Psoas muscle (tissue), 8 donors: ENCODE measurements around the gene NEDD9. TPM values are rescaled to one million over a fixed set of nuclear protein-coding genes. Genes with fewer than 3 reads are reported as not detected.
A peak's percentile ranks its signal among the peaks of the same experiment; 100 is the strongest.

ENCODE experiments used
- ATAC-seq, 4 donors: fragments of 200-7000 bp; cut with Tn5 transposase; one replicate each; pipeline ENCODE4 v1.9.1; 2020; ENCODE audit warnings: moderate library complexity in 3 of 4, mild to moderate bottlenecking in 2 of 4
- DNase-seq, 2 donors: peaks; one replicate each; pipeline ENCODE4 v3.0.0-alpha.2; 2020
- H3K27ac ChIP-seq: fragments of 200-600 bp; one replicate; pipeline ENCODE4 v1.8.0; 2022
- H3K27me3 ChIP-seq, 3 donors: fragments of 200-600 bp in 1 of 3; one replicate each; pipeline versions ENCODE4 v1.6.1 to v1.8.0; 2013 to 2022; ENCODE audit warnings: low read length in 2 of 3, mild to moderate bottlenecking in 2 of 3, moderate library complexity in 1 of 3; ENCODE audit not compliant: insufficient read depth in 3 of 3
- H3K36me3 ChIP-seq, 2 donors: fragments of 200-600 bp in 1 of 2; one replicate each; pipeline versions ENCODE4 v1.6.1 to v1.8.0; 2013 to 2022; ENCODE audit warnings: low read depth in 1 of 2, mild to moderate bottlenecking in 1 of 2, moderate library complexity in 1 of 2; ENCODE audit not compliant: insufficient read depth in 1 of 2
- H3K4me1 ChIP-seq: fragments of 200-600 bp; one replicate; pipeline ENCODE4 v1.8.0; 2022
- H3K4me3 ChIP-seq: fragments of 200-600 bp; one replicate; pipeline ENCODE4 v1.8.0; 2022; ENCODE audit warnings: mild to moderate bottlenecking
- H3K9me3 ChIP-seq: fragments of 200-600 bp; one replicate; pipeline ENCODE4 v1.8.0; 2022
- CTCF ChIP-seq: fragments of 200-600 bp; IDR thresholded peaks from one replicate; pipeline ENCODE4 v1.8.0; 2022; ENCODE audit warnings: antibody characterized with exemption
- WGBS, 3 donors: extraction: QIAGEN DNeasy Blood & Tissue Kit; methylation state at CpG; one replicate each; pipeline versions ENCODE4 v1.1.6 to v1.1.7; 2013; 5-methylcytosine and 5-hydroxymethylcytosine counted together
- intact Hi-C, 2 donors: fragments of 100-400 bp; cut with DNase I; formaldehyde crosslinking; loops; one replicate each; pipeline versions ENCODE4 v1.11.0 to v1.14.2; 2022
- polyA plus RNA-seq, 3 donors: library from polyadenylated mRNA; stranded (reverse); fragments of 200-250 nt; gene quantifications; one replicate each; pipeline ENCODE4 v1.2.3, GENCODE V29; 2013
- total RNA-seq, 4 donors: library from RNA; stranded (reverse); fragmentation: NEBNext Ultra II Directional in 2 of 4; extraction: Animal tissue kit (Norgen Biotek cat#: 25700) in 2 of 4; gene quantifications; one replicate each; pipeline versions ENCODE4 v1.2.1 to v1.2.4, GENCODE V29; 2021 to 2023
- donor health status: healthy with polysubstance abuse.
- donor health status: DM: no; HTN: no; CAD: no; lungs with moderate emphysema.
- donor health status: Bipolar disorder and iron deficiency.
- donor health status: healthy.
- donor health status: DM: yes; HTN: yes; CAD: no.
- donor health status: DM: no; HTN: no; CAD: no.
- donor health status: DM: no; HTN: no; CAD: no.
- donor health status: DM: yes; HTN: yes; CAD: no.

Gene NEDD9
- total and polyA plus RNA-seq, 7 donors: 9.0 to 15.7 (median 11.2) TPM

- no peak for TF ChIP-seq CTCF
- DNase-seq: no peak
- intact Hi-C loops: no loop called here
- H3K4me3 ChIP-seq: no peak overlapping the region
- H3K9me3 ChIP-seq: no peaks in the 10 kb centered on the region
- no peak for ATAC-seq
- H3K36me3 ChIP-seq: no peaks in the 10 kb centered on the region
- H3K27ac ChIP-seq: no peak overlapping the region
- H3K27me3 ChIP-seq: no peaks in the 10 kb centered on the region
- 74 to 88% (median 81%) methylated on average over 2 of the region's 2 CpGs for WGBS, 3 donors
- peaks cover 9% of the 10 kb centered on the region for H3K4me1 ChIP-seq
These were observed 26.1 kb upstream of the NEDD9 start for GRCh38 chr6:11258260-11259237.

- 96 to 98% (median 97%) methylated on average over 5 of the region's 5 CpGs for WGBS, 3 donors
- Histone ChIP-seq H3K27me3 (no peaks in the 10 kb centered on the region), H3K36me3 (no peaks in the 10 kb centered on the region), H3K4me3 (no peak overlapping the region), H3K4me1 (no peaks in the 10 kb centered on the region), H3K27ac (no peak overlapping the region), H3K9me3 (no peaks in the 10 kb centered on the region)
- ATAC-seq: no peak
- intact Hi-C loops: no loop called here
- no peak for DNase-seq
- TF ChIP-seq CTCF: no peak
These were observed 23.1 kb upstream of the NEDD9 start for GRCh38 chr6:11255610-11256009.

GRCh38 chr6:11253594-11253993 is 21.1 kb upstream of the NEDD9 start:
- Histone ChIP-seq H3K4me1 (no peaks in the 10 kb centered on the region), H3K9me3 (no peaks in the 10 kb centered on the region), H3K27me3 (no peaks in the 10 kb centered on the region), H3K4me3 (no peak overlapping the region), H3K27ac (no peak overlapping the region), H3K36me3 (no peaks in the 10 kb centered on the region)
- no peak for TF ChIP-seq CTCF
- no peak for ATAC-seq
- DNase-seq: no peak
- 92 to 100% (median 93%) methylated on average over 1 of the region's 1 CpG for WGBS, 3 donors
- intact Hi-C loops: no loop called here

- peak in 1 of 2 donors; percentile 33 for DNase-seq
- intact Hi-C loops: no loop called here
- no peaks in the 10 kb centered on the region for H3K9me3 ChIP-seq
- no peak overlapping the region for H3K4me3 ChIP-seq
- no peaks in the 10 kb centered on the region for H3K4me1 ChIP-seq
- no peak for TF ChIP-seq CTCF
- peak overlapping the region; percentile 16 for H3K27ac ChIP-seq
- H3K27me3 ChIP-seq: no peaks in the 10 kb centered on the region
- ATAC-seq: peak in 3 of 4 donors; percentile 28 to 58 (median 42)
- 35 to 43% (median 42%) methylated on average over 7 of the region's 7 CpGs for WGBS, 3 donors
- H3K36me3 ChIP-seq: no peaks in the 10 kb centered on the region
These were observed 19.3 kb upstream of the NEDD9 start for GRCh38 chr6:11251553-11252360.
